H9 (cell line): ENCODE data around the gene PIAS4. TPM values are rescaled to one million over a fixed set of nuclear protein-coding genes. Genes with fewer than 3 reads are reported as not detected.
A peak's percentile ranks its signal among the peaks of the same experiment; 100 is the strongest.

Experiments used
- DNase-seq: peaks from one replicate; pipeline ENCODE4 v3.0.0-alpha.2; 2017
- H2AFZ ChIP-seq: one replicate; pipeline ENCODE4 v1.6.1; 2013; ENCODE audit warnings: mild to moderate bottlenecking, low read length, control low read depth, moderate library complexity
- H2AK5ac ChIP-seq: 2 replicates; pipeline ENCODE4 v1.6.1; 2013; ENCODE audit warnings: low read length, control low read depth, mixed read lengths; ENCODE audit not compliant: insufficient read length
- H2BK120ac ChIP-seq: one replicate; pipeline ENCODE4 v1.6.1; 2013; ENCODE audit warnings: low read depth, mild to moderate bottlenecking, low read length, control low read depth, inconsistent platforms; ENCODE audit not compliant: poor library complexity, severe bottlenecking
- H2BK12ac ChIP-seq: 2 replicates; pipeline ENCODE4 v1.6.1; 2013; ENCODE audit warnings: low read length, control low read depth, mixed read lengths, low read depth; ENCODE audit not compliant: insufficient read length
- H2BK15ac ChIP-seq: 2 replicates; pipeline ENCODE4 v1.6.1; 2013; ENCODE audit warnings: low read depth, low read length, control low read depth
- H2BK20ac ChIP-seq: one replicate; pipeline ENCODE4 v1.6.1; 2013; ENCODE audit warnings: low read depth, mild to moderate bottlenecking, low read length, control low read depth, inconsistent platforms; ENCODE audit not compliant: poor library complexity, severe bottlenecking
- H2BK5ac ChIP-seq: 2 replicates; pipeline ENCODE4 v1.6.1; 2013; ENCODE audit warnings: low read length, control low read depth, mixed read lengths; ENCODE audit not compliant: insufficient read length
- H3K14ac ChIP-seq: 2 replicates; pipeline ENCODE4 v1.6.1; 2013; ENCODE audit warnings: low read length, control low read depth; ENCODE audit not compliant: insufficient read depth
- H3K18ac ChIP-seq: 2 replicates; pipeline ENCODE4 v1.6.1; 2013; ENCODE audit warnings: low read depth, mild to moderate bottlenecking, mixed read lengths, low read length, control low read depth; ENCODE audit not compliant: insufficient read length
- H3K23ac ChIP-seq: 2 replicates; pipeline ENCODE4 v1.6.1; 2013; ENCODE audit warnings: low read length, control low read depth, mixed read lengths, low read depth; ENCODE audit not compliant: insufficient read length
- H3K23me2 ChIP-seq: 2 replicates; pipeline ENCODE4 v1.6.1; 2013; ENCODE audit warnings: low read depth, mild to moderate bottlenecking, mixed read lengths, low read length, control low read depth; ENCODE audit not compliant: insufficient read length, poor library complexity, severe bottlenecking
- H3K27ac ChIP-seq: 2 replicates; pipeline ENCODE4 v1.5.1; 2013; ENCODE audit warnings: low read length, control low read depth, mixed read lengths, low read depth; ENCODE audit not compliant: insufficient read length
- H3K27me3 ChIP-seq: 2 replicates; pipeline ENCODE4 v1.6.1; 2013; ENCODE audit warnings: low read length, control low read depth, inconsistent platforms; ENCODE audit not compliant: insufficient read depth
- H3K4ac ChIP-seq: 2 replicates; pipeline ENCODE4 v1.6.1; 2013; ENCODE audit warnings: low read depth, mild to moderate bottlenecking, control low read depth, inconsistent platforms, low read length, moderate library complexity
- H3K4me1 ChIP-seq: 2 replicates; pipeline ENCODE4 v1.6.1; 2013; ENCODE audit warnings: low read length, control low read depth, inconsistent platforms; ENCODE audit not compliant: insufficient read depth
- H3K4me2 ChIP-seq: 2 replicates; pipeline ENCODE4 v1.6.1; 2013; ENCODE audit warnings: low read length, control low read depth, mixed read lengths; ENCODE audit not compliant: insufficient read length, insufficient read depth
- H3K56ac ChIP-seq: 2 replicates; pipeline ENCODE4 v1.6.1; 2013; ENCODE audit warnings: low read depth, mild to moderate bottlenecking, mixed read lengths, low read length, control low read depth; ENCODE audit not compliant: insufficient read length
- H3K79me1 ChIP-seq: 2 replicates; pipeline ENCODE4 v1.6.1; 2013; ENCODE audit warnings: low read depth, mild to moderate bottlenecking, moderate library complexity, low read length, control low read depth, inconsistent platforms; ENCODE audit not compliant: insufficient read depth, poor library complexity, severe bottlenecking
- H3K79me2 ChIP-seq: 2 replicates; pipeline ENCODE4 v1.6.1; 2013; ENCODE audit warnings: low read length, control low read depth, inconsistent platforms; ENCODE audit not compliant: insufficient read depth
- H3K9ac ChIP-seq: 2 replicates; pipeline ENCODE4 v1.6.1; 2013; ENCODE audit warnings: low read length, control low read depth, mixed read lengths; ENCODE audit not compliant: insufficient read length; ENCODE audit errors: extremely low read depth
- H3K9me3 ChIP-seq: one replicate; pipeline ENCODE4 v1.6.1; 2013; ENCODE audit warnings: low read depth, low read length, inconsistent platforms; ENCODE audit not compliant: control insufficient read depth
- H3T11ph ChIP-seq: one replicate; pipeline ENCODE4 v1.6.1; 2013; ENCODE audit warnings: mild to moderate bottlenecking, low read length, control low read depth, inconsistent platforms
- H4K20me1 ChIP-seq: one replicate; pipeline ENCODE4 v1.6.1; 2013; ENCODE audit not compliant: control insufficient read depth, insufficient read length, insufficient read depth
- H4K5ac ChIP-seq: 2 replicates; pipeline ENCODE4 v1.6.1; 2013; ENCODE audit warnings: low read depth, mild to moderate bottlenecking, mixed read lengths, low read length, control low read depth; ENCODE audit not compliant: insufficient read length
- H4K8ac ChIP-seq: replicated peaks from 2 replicates; pipeline ENCODE4 v1.6.1; 2013; ENCODE audit warnings: low read length, control low read depth, mixed read lengths, low read depth; ENCODE audit not compliant: insufficient read length
- H4K91ac ChIP-seq: 2 replicates; pipeline ENCODE4 v1.6.1; 2013; ENCODE audit warnings: low read depth, mild to moderate bottlenecking, moderate library complexity, mixed read lengths, low read length, control low read depth; ENCODE audit not compliant: insufficient read length
- H3K27ac Mint-ChIP-seq, 3 experiments: 2 replicates in 2 of 3; 3 replicates in 1 of 3; pipeline ENCODE4 v1.8.0; 2020 to 2021; ENCODE audit warnings: mixed read lengths in 3 of 3, mild to moderate bottlenecking in 1 of 3, moderate library complexity in 1 of 3
- H3K27me3 Mint-ChIP-seq: 2 replicates; pipeline ENCODE4 v1.8.0; 2021; ENCODE audit warnings: low read depth, mild to moderate bottlenecking, moderate library complexity, mixed read lengths
- H3K36me3 Mint-ChIP-seq, 3 experiments: 2 replicates in 2 of 3; 3 replicates in 1 of 3; pipeline ENCODE4 v1.8.0; 2020 to 2021; ENCODE audit warnings: low read depth in 3 of 3, mixed read lengths in 3 of 3; ENCODE audit not compliant: insufficient read depth in 1 of 3
- H3K4me1 Mint-ChIP-seq, 2 experiments: 2 replicates each; pipeline ENCODE4 v1.8.0; 2020; ENCODE audit warnings: mixed read lengths in 2 of 2
- H3K4me3 Mint-ChIP-seq, 2 experiments: 2 replicates in 1 of 2; 3 replicates in 1 of 2; pipeline ENCODE4 v1.8.0; 2020 to 2021; ENCODE audit warnings: mild to moderate bottlenecking in 2 of 2, mixed read lengths in 2 of 2, moderate library complexity in 1 of 2
- H3K9me3 Mint-ChIP-seq, 2 experiments: 2 replicates in 1 of 2; 3 replicates in 1 of 2; pipeline ENCODE4 v1.8.0; 2020; ENCODE audit warnings: mild to moderate bottlenecking in 2 of 2, mixed read lengths in 2 of 2, moderate library complexity in 1 of 2
- CTCF ChIP-seq: fragments of 200-600 bp; sonication (generic); conservative IDR thresholded peaks from 3 replicates; pipeline ENCODE4 v1.8.0; 2021; ENCODE audit warnings: antibody characterized with exemption, mild to moderate bottlenecking
- WGBS: extraction: QIAGEN DNeasy Blood & Tissue Kit; methylation state at CpG from one replicate; pipeline ENCODE4 v1.1.7; 2013; ENCODE audit warnings: missing lambda C conversion rate, low lambda C conversion rate, mixed read lengths; ENCODE audit not compliant: insufficient read length; ENCODE audit errors: extremely low coverage; 5-methylcytosine and 5-hydroxymethylcytosine counted together
- microRNA-seq: library from miRNA; unstranded; fragments of <30 nt; microRNA quantifications from one replicate; pipeline ENCODE4, GENCODE V29; 2020; ENCODE audit warnings: borderline microRNAs expressed
- total RNA-seq: library from RNA; stranded (reverse); gene quantifications from 2 replicates; pipeline ENCODE4 v1.2.1, GENCODE V29; 2021

Gene PIAS4
- total RNA-seq, 1 experiment from 2014 or later = 52.0 TPM

DNA sequence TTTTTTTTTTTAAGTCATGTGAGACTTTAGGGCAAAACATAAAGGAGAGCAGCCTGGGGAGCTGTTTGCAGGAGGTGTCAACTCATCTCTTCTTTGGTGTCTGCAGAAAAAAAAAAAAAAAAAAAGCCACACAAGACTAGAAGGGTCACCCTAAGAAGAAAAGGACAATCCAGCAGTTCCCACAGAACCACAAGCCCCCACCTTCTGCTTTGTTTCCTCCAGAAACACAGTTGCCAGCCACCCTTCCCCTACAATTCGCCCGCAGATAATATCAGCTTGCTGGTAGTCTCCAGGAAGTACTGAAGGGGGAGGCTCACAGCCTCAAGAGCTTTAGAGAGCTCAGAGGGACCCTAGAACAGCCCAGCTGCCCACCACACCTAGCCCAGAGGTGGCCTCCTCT, 81.4 kb downstream of the PIAS4 start:
- no peaks in the 10 kb centered on the region for H3K27me3 Mint-ChIP-seq
- H2AK5ac ChIP-seq = no peak overlapping the region
- no peaks in the 10 kb centered on the region for H4K20me1 ChIP-seq
- H3K23me2 ChIP-seq = no peaks in the 10 kb centered on the region
- no peak overlapping the region for H3K23ac ChIP-seq
- no peak overlapping the region for H2BK5ac ChIP-seq
- no peak overlapping the region for H2AFZ ChIP-seq
- no peaks in the 10 kb centered on the region for H3K4me1 ChIP-seq
- H3K36me3 Mint-ChIP-seq = peaks cover 7 to 23% (median 20%) of the 10 kb centered on the region in 3 experiments; a peak in 6 of 7 replicates
- no peak overlapping the region for H2BK15ac ChIP-seq
- H3K9me3 Mint-ChIP-seq = no peaks in the 10 kb centered on the region
- no peaks in the 10 kb centered on the region for H3K27me3 ChIP-seq
- no peak overlapping the region for H2BK120ac ChIP-seq
- no peaks in the 10 kb centered on the region for H3K79me1 ChIP-seq
- peak overlapping the region in 1 of 3 experiments; percentile 72; a peak in 1 of 7 replicates for H3K27ac Mint-ChIP-seq
- no peak overlapping the region for H3K14ac ChIP-seq
- TF ChIP-seq CTCF = no peak
- no peak overlapping the region for H3K27ac ChIP-seq
- H4K5ac ChIP-seq = no peak overlapping the region
- DNase-seq = no peak
- no peak overlapping the region for H3K4ac ChIP-seq
- no peak overlapping the region for H3K56ac ChIP-seq
- no peak overlapping the region for H3K4me2 ChIP-seq
- peaks cover 0 to 7% of the 10 kb centered on the region in 2 experiments; a peak in 1 of 4 replicates for H3K4me1 Mint-ChIP-seq
- no peak overlapping the region for H4K91ac ChIP-seq
- H3K4me3 Mint-ChIP-seq = no peak overlapping the region
- H2BK12ac ChIP-seq = no peak overlapping the region
- H3K18ac ChIP-seq = no peak overlapping the region
- H4K8ac ChIP-seq = no peak overlapping the region
- H3K79me2 ChIP-seq = no peaks in the 10 kb centered on the region
- no peak overlapping the region for H3T11ph ChIP-seq
- no peaks in the 10 kb centered on the region for H3K9me3 ChIP-seq
- WGBS = no CpG with 5 or more reads among the region's 2 CpGs
- no peak overlapping the region for H2BK20ac ChIP-seq
- no peak overlapping the region for H3K9ac ChIP-seq

Small RNAs within 50 kb of the gene (microRNA-seq; reads per million reads assigned to microRNA genes)
- gene MIR637 = not detected

Other genes with a start within 250 kb of the PIAS4 start
- 21.3 and 21.8 TPM in 2 replicates for gene APBA3, start 246.0 kb upstream of the PIAS4 start, total RNA-seq
- gene MRPL54, start 245.1 kb upstream of the PIAS4 start, total RNA-seq = 60.0 and 65.5 TPM in 2 replicates
- not detected in 2 replicates for gene RAX2, start 235.5 kb upstream of the PIAS4 start, total RNA-seq
- gene MATK, start 221.4 kb upstream of the PIAS4 start, total RNA-seq = 11.0 and 13.5 TPM in 2 replicates
- gene ZFR2, start 138.7 kb upstream of the PIAS4 start, total RNA-seq = 18.3 and 18.5 TPM in 2 replicates
- 12.2 and 13.9 TPM in 2 replicates for gene ATCAY, start 127.1 kb upstream of the PIAS4 start, total RNA-seq
- gene NMRK2, start 74.7 kb upstream of the PIAS4 start, total RNA-seq = 60.0 and 62.7 TPM in 2 replicates
- gene DAPK3, start 36.6 kb upstream of the PIAS4 start, total RNA-seq = 114 and 121 TPM in 2 replicates
- 3,615 and 3,676 TPM in 2 replicates for gene EEF2, start 22.3 kb upstream of the PIAS4 start, total RNA-seq
- gene ZBTB7A, start 59.2 kb downstream of the PIAS4 start, total RNA-seq = 22.8 and 24.9 TPM in 2 replicates
- 167 and 169 TPM in 2 replicates for gene MAP2K2, start 116.4 kb downstream of the PIAS4 start, total RNA-seq
- 0.15 TPM in 1 of 2 replicates, not detected in the other for gene CREB3L3, start 145.9 kb downstream of the PIAS4 start, total RNA-seq
- gene SIRT6, start 174.8 kb downstream of the PIAS4 start, total RNA-seq = 24.9 and 27.0 TPM in 2 replicates
- gene ANKRD24, start 175.0 kb downstream of the PIAS4 start, total RNA-seq = 2.4 and 2.8 TPM in 2 replicates
- gene EBI3, start 221.8 kb downstream of the PIAS4 start, total RNA-seq = 1.2 and 1.4 TPM in 2 replicates
- 31.0 and 33.6 TPM in 2 replicates for gene YJU2, start 239.3 kb downstream of the PIAS4 start, total RNA-seq